ENCODE data around the gene PRRT1B.

Gene PRRT1B

GRCh38 chr9:131595696-131596429 lies 50.5 kb downstream of the PRRT1B start:
- no peaks in the 10 kb centered on the region for H3K27me3 ChIP-seq (ENCODE audit: low read depth, low read length)
- H3K79me2 ChIP-seq (ENCODE audit: low read length), result no peaks in the 10 kb centered on the region; the same call in 1 of the 2 replicates
- no peaks in the 10 kb centered on the region for H3K9me3 ChIP-seq (ENCODE audit: insufficient read depth, low read length)
- H4K20me1 ChIP-seq (ENCODE audit: insufficient read depth, low read length), result no peaks in the 10 kb centered on the region; the same call in 1 of the 2 replicates
- no peaks in the 10 kb centered on the region for H3K4me1 ChIP-seq (ENCODE audit: low read length)
- H3K4me2 ChIP-seq (ENCODE audit: low read length), result no peak overlapping the region
- no peak overlapping the region for H2AFZ ChIP-seq (ENCODE audit: low read depth, low read length)
- H3K9ac ChIP-seq (ENCODE audit: low read length), result no peak overlapping the region
- peaks cover 85% of the 10 kb centered on the region for H3K36me3 ChIP-seq (replicated peaks; ENCODE audit: low read depth, low read length)
- H3K27ac ChIP-seq (ENCODE audit: low read length), result no peak overlapping the region
- no peak for TF ChIP-seq EZH2phosphoT487 (IDR thresholded peaks at IDR 0.05; ENCODE audit: low read depth)
- TF ChIP-seq, protein P1, sequence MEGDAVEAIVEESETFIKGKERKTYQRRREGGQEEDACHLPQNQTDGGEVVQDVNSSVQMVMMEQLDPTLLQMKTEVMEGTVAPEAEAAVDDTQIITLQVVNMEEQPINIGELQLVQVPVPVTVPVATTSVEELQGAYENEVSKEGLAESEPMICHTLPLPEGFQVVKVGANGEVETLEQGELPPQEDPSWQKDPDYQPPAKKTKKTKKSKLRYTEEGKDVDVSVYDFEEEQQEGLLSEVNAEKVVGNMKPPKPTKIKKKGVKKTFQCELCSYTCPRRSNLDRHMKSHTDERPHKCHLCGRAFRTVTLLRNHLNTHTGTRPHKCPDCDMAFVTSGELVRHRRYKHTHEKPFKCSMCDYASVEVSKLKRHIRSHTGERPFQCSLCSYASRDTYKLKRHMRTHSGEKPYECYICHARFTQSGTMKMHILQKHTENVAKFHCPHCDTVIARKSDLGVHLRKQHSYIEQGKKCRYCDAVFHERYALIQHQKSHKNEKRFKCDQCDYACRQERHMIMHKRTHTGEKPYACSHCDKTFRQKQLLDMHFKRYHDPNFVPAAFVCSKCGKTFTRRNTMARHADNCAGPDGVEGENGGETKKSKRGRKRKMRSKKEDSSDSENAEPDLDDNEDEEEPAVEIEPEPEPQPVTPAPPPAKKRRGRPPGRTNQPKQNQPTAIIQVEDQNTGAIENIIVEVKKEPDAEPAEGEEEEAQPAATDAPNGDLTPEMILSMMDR (IDR thresholded peaks at IDR 0.05; ENCODE audit: low read depth, low read length), result no peak
- no peak overlapping the region for H3K4me3 ChIP-seq (ENCODE audit: low read length)

GRCh38 chr9:131596430-131596743 lies 51.1 kb downstream of the PRRT1B start:
- Histone ChIP-seq H3K9ac (ENCODE audit: low read length) (no peak overlapping the region), H3K4me3 (ENCODE audit: low read length) (no peak overlapping the region), H2AFZ (ENCODE audit: low read depth, low read length) (no peak overlapping the region), H3K4me2 (ENCODE audit: low read length) (no peak overlapping the region), H3K27me3 (ENCODE audit: low read depth, low read length) (no peaks in the 10 kb centered on the region), H3K79me2 (ENCODE audit: low read length) (no peaks in the 10 kb centered on the region; the same call in 1 of the 2 replicates), H3K9me3 (ENCODE audit: insufficient read depth, low read length) (no peaks in the 10 kb centered on the region), H3K4me1 (ENCODE audit: low read length) (no peaks in the 10 kb centered on the region), H3K27ac (ENCODE audit: low read length) (no peak overlapping the region), H3K36me3 (replicated peaks; ENCODE audit: low read depth, low read length) (peaks cover 84% of the 10 kb centered on the region), H4K20me1 (ENCODE audit: insufficient read depth, low read length) (no peaks in the 10 kb centered on the region; the same call in 1 of the 2 replicates)
- TF ChIP-seq, protein P1 (IDR thresholded peaks at IDR 0.05; ENCODE audit: low read depth, low read length), result no peak
- TF ChIP-seq EZH2phosphoT487 (IDR thresholded peaks at IDR 0.05; ENCODE audit: low read depth), result no peak

DNA sequence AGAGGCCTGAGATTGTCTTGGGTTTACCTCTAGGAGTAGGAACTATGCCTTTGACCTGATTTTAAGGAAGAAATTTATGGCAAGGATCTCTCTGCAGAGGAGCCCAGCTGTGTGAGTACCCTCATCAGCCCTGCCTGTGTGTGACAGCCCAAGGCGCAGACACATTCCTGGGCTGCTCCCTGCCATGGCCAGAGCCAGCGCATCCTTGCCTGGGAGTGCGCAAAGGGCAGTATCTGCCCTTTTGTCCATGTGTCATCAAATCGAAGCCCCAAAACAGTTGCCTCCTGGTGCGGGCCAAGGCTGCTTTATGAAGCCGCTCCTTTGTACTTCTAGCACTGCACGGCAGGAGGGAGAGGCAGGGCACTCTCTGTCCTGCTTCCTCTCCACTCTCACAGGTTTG lies 51.9 kb downstream of the PRRT1B start:
- Histone ChIP-seq H3K27ac (ENCODE audit: low read length) (no peak overlapping the region), H4K20me1 (ENCODE audit: insufficient read depth, low read length) (peaks cover 4% of the 10 kb centered on the region), H3K4me1 (ENCODE audit: low read length) (no peaks in the 10 kb centered on the region), H3K9ac (ENCODE audit: low read length) (no peak overlapping the region), H3K4me3 (ENCODE audit: low read length) (no peak overlapping the region), H3K4me2 (ENCODE audit: low read length) (no peak overlapping the region), H3K79me2 (ENCODE audit: low read length) (no peaks in the 10 kb centered on the region; the same call in 1 of the 2 replicates), H3K36me3 (replicated peaks; ENCODE audit: low read depth, low read length) (peaks cover 84% of the 10 kb centered on the region), H3K9me3 (ENCODE audit: insufficient read depth, low read length) (no peaks in the 10 kb centered on the region), H3K27me3 (ENCODE audit: low read depth, low read length) (no peaks in the 10 kb centered on the region), H2AFZ (ENCODE audit: low read depth, low read length) (no peak overlapping the region)
- TF ChIP-seq EZH2phosphoT487 (IDR thresholded peaks at IDR 0.05; ENCODE audit: low read depth), result no peak
- TF ChIP-seq, protein P1 (IDR thresholded peaks at IDR 0.05; ENCODE audit: low read depth, low read length), result no peak

- H3K4me2 ChIP-seq (ENCODE audit: low read length), result no peak overlapping the region
- no peaks in the 10 kb centered on the region for H3K4me1 ChIP-seq (ENCODE audit: low read length)
- no peak overlapping the region for H3K9ac ChIP-seq (ENCODE audit: low read length)
- peaks cover 12% of the 10 kb centered on the region for H4K20me1 ChIP-seq (ENCODE audit: insufficient read depth, low read length)
- TF ChIP-seq, protein P1 (IDR thresholded peaks at IDR 0.05; ENCODE audit: low read depth, low read length), result no peak
- TF ChIP-seq EZH2phosphoT487 (IDR thresholded peaks at IDR 0.05; ENCODE audit: low read depth), result no peak
- no peak overlapping the region for H2AFZ ChIP-seq (ENCODE audit: low read depth, low read length)
- no peaks in the 10 kb centered on the region for H3K9me3 ChIP-seq (ENCODE audit: insufficient read depth, low read length)
- H3K79me2 ChIP-seq (ENCODE audit: low read length), result no peaks in the 10 kb centered on the region; the same call in 1 of the 2 replicates
- no peaks in the 10 kb centered on the region for H3K27me3 ChIP-seq (ENCODE audit: low read depth, low read length)
- peaks cover 88% of the 10 kb centered on the region for H3K36me3 ChIP-seq (replicated peaks; ENCODE audit: low read depth, low read length)
- no peak overlapping the region for H3K27ac ChIP-seq (ENCODE audit: low read length)
- no peak overlapping the region for H3K4me3 ChIP-seq (ENCODE audit: low read length)
Observed at GRCh38 chr9:131598121-131598520, 52.8 kb downstream of the PRRT1B start.

All from OCI-LY3 (cell line).